Measurements from ENCODE around the gene HLA-DMA.

Gene HLA-DMA

GRCh38 chr6:32936239-32937152 is 16.4 kb downstream of the HLA-DMA start:
- in situ Hi-C loops (cut with HindIII; ENCODE audit: low sequenced_read_pairs), result no loop called here

GRCh38 chr6:32935551-32936238 is 17.2 kb downstream of the HLA-DMA start:
- in situ Hi-C loops (cut with HindIII; ENCODE audit: low sequenced_read_pairs), result no loop called here

- in situ Hi-C loops (cut with HindIII; ENCODE audit: low sequenced_read_pairs), result no loop called here
Observed at GRCh38 chr6:32933661-32934085, 19.2 kb downstream of the HLA-DMA start.

- in situ Hi-C loops (cut with HindIII; ENCODE audit: low sequenced_read_pairs), result no loop called here
Observed at GRCh38 chr6:32932132-32932868, 20.6 kb downstream of the HLA-DMA start.

GRCh38 chr6:32931211-32931610 is 21.7 kb downstream of the HLA-DMA start:
- in situ Hi-C loops (cut with HindIII; ENCODE audit: low sequenced_read_pairs), result no loop called here

- in situ Hi-C loops (cut with HindIII; ENCODE audit: low sequenced_read_pairs), result no loop called here
Observed at GRCh38 chr6:32922083-32922482, 30.8 kb downstream of the HLA-DMA start.

- in situ Hi-C loops (cut with HindIII; ENCODE audit: low sequenced_read_pairs), result no loop called here
Observed at GRCh38 chr6:32920715-32921114, 32.2 kb downstream of the HLA-DMA start.

GRCh38 chr6:32912951-32913350 is 39.9 kb downstream of the HLA-DMA start:
- in situ Hi-C loops (cut with HindIII; ENCODE audit: low sequenced_read_pairs), result no loop called here

- in situ Hi-C loops (cut with HindIII; ENCODE audit: low sequenced_read_pairs), result loop anchor here (5.0 to 10.0 kb wide), 3 partner anchors 38 to 83 kb away; no protein-coding TSS in a partner anchor
Observed at GRCh38 chr6:32908897-32909296, 44.0 kb downstream of the HLA-DMA start.

- in situ Hi-C loops (cut with HindIII; ENCODE audit: low sequenced_read_pairs), result loop anchor here (5.0 to 10.0 kb wide), 3 partner anchors 41 to 86 kb away; no protein-coding TSS in a partner anchor
Observed at GRCh38 chr6:32906539-32906938, 46.4 kb downstream of the HLA-DMA start.

- in situ Hi-C loops (cut with HindIII; ENCODE audit: low sequenced_read_pairs), result loop anchor here (5.0 to 10.0 kb wide), 3 partner anchors 42 to 87 kb away; no protein-coding TSS in a partner anchor
Observed at GRCh38 chr6:32905078-32905477, 47.8 kb downstream of the HLA-DMA start.

GRCh38 chr6:32903952-32904351 is 48.9 kb downstream of the HLA-DMA start:
- in situ Hi-C loops (cut with HindIII; ENCODE audit: low sequenced_read_pairs), result loop anchor here (10.0 kb wide), 1 partner anchor 71 kb away; no protein-coding TSS in a partner anchor
